ENCODE results near the gene CDH7.

CDH7 gene

GRCh38 chr18:65919663-65920062 is 168.9 kb downstream of the CDH7 start:
- no peak for TF ChIP-seq CTCF (IDR thresholded peaks at IDR 0.05)

GRCh38 chr18:65922103-65922502 is 171.3 kb downstream of the CDH7 start:
- no peak for TF ChIP-seq CTCF (IDR thresholded peaks at IDR 0.05)

- TF ChIP-seq CTCF (IDR thresholded peaks at IDR 0.05) = no peak
Measured at GRCh38 chr18:65924904-65925303, 174.1 kb downstream of the CDH7 start.

GRCh38 chr18:65934874-65935273 is 184.1 kb downstream of the CDH7 start:
- TF ChIP-seq CTCF (IDR thresholded peaks at IDR 0.05) = no peak

- TF ChIP-seq CTCF (IDR thresholded peaks at IDR 0.05) = peak; percentile 52
Measured at GRCh38 chr18:65936678-65937077, 185.9 kb downstream of the CDH7 start.

- TF ChIP-seq CTCF (IDR thresholded peaks at IDR 0.05) = no peak
Measured at GRCh38 chr18:65937180-65937579, 186.4 kb downstream of the CDH7 start.

- TF ChIP-seq CTCF (IDR thresholded peaks at IDR 0.05) = peak; percentile 79
Measured at GRCh38 chr18:65938592-65939372, 188.0 kb downstream of the CDH7 start.
